Skeletal muscle cell (primary cell): Measurements from ENCODE around the gene CLCN3.

Experiments
- DNase-seq: peaks from one replicate; pipeline ENCODE4 v3.0.0-alpha.2; 2010; ENCODE audit warnings: low read depth
- H3K4me3 ChIP-seq: 2 replicates; pipeline ENCODE4 v1.5.1; 2011; ENCODE audit warnings: low read depth, mild to moderate bottlenecking, control low read depth, low read length, moderate library complexity

Gene CLCN3

GRCh38 chr4:169645627-169646026 lies 25.2 kb downstream of the CLCN3 start:
- H3K4me3 ChIP-seq: no peak overlapping the region
- no peak for DNase-seq

- DNase-seq: no peak
- no peak overlapping the region for H3K4me3 ChIP-seq
Measured at GRCh38 chr4:169649545-169650226, 29.3 kb downstream of the CLCN3 start.

- no peak overlapping the region for H3K4me3 ChIP-seq
- no peak for DNase-seq
Measured at GRCh38 chr4:169650227-169650936, 30.0 kb downstream of the CLCN3 start.

GRCh38 chr4:169652535-169652934 lies 32.2 kb downstream of the CLCN3 start:
- H3K4me3 ChIP-seq: no peak overlapping the region

GRCh38 chr4:169655401-169655800 lies 35.0 kb downstream of the CLCN3 start:
- no peak overlapping the region for H3K4me3 ChIP-seq
- no peak for DNase-seq

More at GRCh38 chr4:169652535-169652934, 32.2 kb downstream of the CLCN3 start:
- DNase-seq: no peak

GRCh38 chr4:169657470-169658107 lies 37.2 kb downstream of the CLCN3 start:
- H3K4me3 ChIP-seq: no peak overlapping the region
- DNase-seq: no peak

GRCh38 chr4:169658196-169658595 lies 37.8 kb downstream of the CLCN3 start:
- no peak overlapping the region for H3K4me3 ChIP-seq
- no peak for DNase-seq

- H3K4me3 ChIP-seq: peak overlapping the region; percentile 53
- DNase-seq: no peak
Measured at GRCh38 chr4:169658975-169659715, 38.8 kb downstream of the CLCN3 start.

GRCh38 chr4:169659716-169660670 lies 39.6 kb downstream of the CLCN3 start:
- peak overlapping the region; percentile 53 for H3K4me3 ChIP-seq
- DNase-seq: peak; percentile 95

- peak overlapping the region; percentile 53 for H3K4me3 ChIP-seq
- no peak for DNase-seq
Measured at GRCh38 chr4:169660929-169661328, 40.6 kb downstream of the CLCN3 start.

- H3K4me3 ChIP-seq: no peak overlapping the region
- DNase-seq: no peak
Measured at GRCh38 chr4:169661761-169662160, 41.4 kb downstream of the CLCN3 start.

GRCh38 chr4:169662206-169662605 lies 41.8 kb downstream of the CLCN3 start:
- no peak overlapping the region for H3K4me3 ChIP-seq
- no peak for DNase-seq

- no peak for DNase-seq
Measured at GRCh38 chr4:169663402-169663801, 43.0 kb downstream of the CLCN3 start.

GRCh38 chr4:169663831-169664230 lies 43.5 kb downstream of the CLCN3 start:
- H3K4me3 ChIP-seq: no peak overlapping the region

More at GRCh38 chr4:169663402-169663801, 43.0 kb downstream of the CLCN3 start:
- no peak overlapping the region for H3K4me3 ChIP-seq

GRCh38 chr4:169664615-169665014 lies 44.2 kb downstream of the CLCN3 start:
- DNase-seq: no peak
- no peak overlapping the region for H3K4me3 ChIP-seq

More at GRCh38 chr4:169663831-169664230, 43.5 kb downstream of the CLCN3 start:
- no peak for DNase-seq

- no peak for DNase-seq
- H3K4me3 ChIP-seq: no peak overlapping the region
Measured at GRCh38 chr4:169665046-169665737, 44.8 kb downstream of the CLCN3 start.

GRCh38 chr4:169668069-169668721 lies 47.8 kb downstream of the CLCN3 start:
- no peak overlapping the region for H3K4me3 ChIP-seq
- DNase-seq: no peak

- no peak overlapping the region for H3K4me3 ChIP-seq
- DNase-seq: no peak
Measured at GRCh38 chr4:169675825-169676224, 55.4 kb downstream of the CLCN3 start.
